HCT116 (cell line): ENCODE data around the gene CLDN3. TPM values are rescaled to one million over a fixed set of nuclear protein-coding genes. Genes with fewer than 3 reads are reported as not detected.

Experiments
- ATAC-seq: fragments of 200-7000 bp; cut with Tn5 transposase; 2 replicates; pipeline ENCODE4 v1.9.1; 2020; ENCODE audit warnings: mild to moderate bottlenecking, moderate library complexity
- BruUV-seq: library from RNA; stranded (reverse); fragments of 400-500 nt; replicated peaks from 2 replicates; lab custom pipeline; 2021; lab: Mats Ljungman, UMichigan
- CTCF ChIA-PET: fragments of 300-600 bp; sonication (Branson Sonifier 250); formaldehyde crosslinking; loops from one replicate; lab custom pipeline; 2021; ENCODE audit warnings: antibody characterized with exemption; lab: Charles Lee
- POLR2A ChIA-PET: fragments of 300-600, 350-600 bp; sonication (Branson Sonifier 250); formaldehyde crosslinking; loops from one replicate; lab custom pipeline; 2021; ENCODE audit warnings: antibody characterized with exemption; lab: Charles Lee
- RAD21 ChIA-PET, 2 experiments: fragments of 300-600 bp; sonication (Branson Sonifier 250); formaldehyde crosslinking; loops; one replicate each; lab custom pipeline; 2023; ENCODE audit warnings: low total read pairs in 2 of 2; ENCODE audit not compliant: uncharacterized antibody in 2 of 2, unreplicated experiment in 2 of 2, low non-redundant PET in 1 of 2; lab: Charles Lee
- DNase-seq: peaks from one replicate; pipeline ENCODE4 v3.0.0-alpha.2; 2010; ENCODE audit warnings: low read depth, low spot score
- H2AFZ ChIP-seq: fragments of 200-600 bp; shearing (Covaris generic), sonication (generic); 2 replicates; pipeline ENCODE4 v1.6.1; 2017; ENCODE audit warnings: low read depth, mixed run types, mixed read lengths, antibody characterized with exemption, low read length; ENCODE audit not compliant: poor library complexity, severe bottlenecking
- H3K27ac ChIP-seq: 2 replicates; pipeline ENCODE4 v1.5.1; 2012; ENCODE audit warnings: low read depth, low read length
- H3K27me3 ChIP-seq: fragments of 200-600 bp; sonication (generic); 2 replicates; pipeline ENCODE4 v1.6.1; 2016; ENCODE audit warnings: mixed run types, low read length, mixed read lengths; ENCODE audit not compliant: insufficient read depth
- H3K36me3 ChIP-seq, 2 experiments: fragments of 200-500 bp in 1 of 2; fragments of 200-600 bp in 1 of 2; sonication (Bioruptor generic) in 1 of 2; sonication (generic) in 1 of 2; 2 replicates each; pipeline versions ENCODE4 v1.5.1 to v1.6.1; 2014 to 2016; ENCODE audit warnings: low read length in 2 of 2, inconsistent platforms in 1 of 2, mixed read lengths in 1 of 2, mixed run types in 1 of 2; ENCODE audit not compliant: insufficient read depth in 2 of 2, control insufficient read depth in 1 of 2
- H3K4me1 ChIP-seq, 2 experiments: fragments of 200-600 bp in 1 of 2; sonication (generic) in 1 of 2; 2 replicates each; pipeline versions ENCODE4 v1.5.1 to v1.6.1; 2012 to 2017; ENCODE audit warnings: low read length in 2 of 2, inconsistent platforms in 1 of 2, mild to moderate bottlenecking in 1 of 2, mixed read lengths in 1 of 2, mixed run types in 1 of 2, moderate library complexity in 1 of 2; ENCODE audit not compliant: insufficient read depth in 2 of 2, control insufficient read depth in 1 of 2
- H3K4me2 ChIP-seq: fragments of 200-600 bp; sonication (generic); 2 replicates; pipeline ENCODE4 v1.6.1; 2017; ENCODE audit warnings: mixed run types, low read length, mixed read lengths
- H3K4me3 ChIP-seq, 2 experiments: fragments of 200-600 bp in 1 of 2; sonication (generic) in 1 of 2; replicated peaks in 1 of 2; 2 replicates each; pipeline ENCODE4 v1.5.1; 2011 to 2016; ENCODE audit warnings: low read length in 2 of 2, control low read depth in 1 of 2, low read depth in 1 of 2, mild to moderate bottlenecking in 1 of 2, mixed read lengths in 1 of 2, mixed run types in 1 of 2
- H3K79me2 ChIP-seq: fragments of 200-600 bp; sonication (generic); 2 replicates; pipeline ENCODE4 v1.6.1; 2017; ENCODE audit warnings: mild to moderate bottlenecking, mixed run types, low read length, moderate library complexity, mixed read lengths; ENCODE audit not compliant: insufficient read depth
- H3K9ac ChIP-seq: fragments of 200-600 bp; sonication (generic); 2 replicates; pipeline ENCODE4 v1.6.1; 2016; ENCODE audit warnings: low read length, mixed read lengths
- H3K9me2 ChIP-seq: fragments of 200-600 bp; sonication (generic), shearing (Covaris generic); 2 replicates; pipeline ENCODE4 v1.6.1; 2017; ENCODE audit warnings: mixed run types, mild to moderate bottlenecking, moderate library complexity; ENCODE audit not compliant: insufficient read depth
- H3K9me3 ChIP-seq, 2 experiments: fragments of 200-500 bp in 1 of 2; fragments of 200-600 bp in 1 of 2; sonication (Bioruptor generic) in 1 of 2; sonication (generic) in 1 of 2; 2 replicates each; pipeline ENCODE4 v1.6.1; 2014 to 2017; ENCODE audit warnings: low read length in 2 of 2, mixed read lengths in 2 of 2, inconsistent platforms in 1 of 2, low read depth in 1 of 2, mild to moderate bottlenecking in 1 of 2, mixed run types in 1 of 2, moderate library complexity in 1 of 2; ENCODE audit not compliant: control insufficient read depth in 1 of 2, insufficient read depth in 1 of 2
- H4K20me1 ChIP-seq: fragments of 200-600 bp; sonication (generic), shearing (Covaris generic); 2 replicates; pipeline ENCODE4 v1.6.1; 2017; ENCODE audit warnings: mixed run types, mild to moderate bottlenecking, moderate library complexity; ENCODE audit not compliant: insufficient read depth
- CBX3 ChIP-seq: IDR thresholded peaks from 2 replicates; pipeline ENCODE4 v1.6.1; 2012; ENCODE audit warnings: low read depth
- CEBPB ChIP-seq: IDR thresholded peaks from 2 replicates; pipeline ENCODE4 v1.6.1; 2012; ENCODE audit warnings: low read depth
- EGR1 ChIP-seq: IDR thresholded peaks from 2 replicates; pipeline ENCODE4 v1.6.1; 2012; ENCODE audit warnings: low read depth
- ELF1 ChIP-seq: IDR thresholded peaks from 2 replicates; pipeline ENCODE4 v1.6.1; 2012; ENCODE audit warnings: low read depth, borderline replicate concordance
- EZH2 ChIP-seq: fragments of 200-600 bp; sonication (generic); IDR thresholded peaks from 2 replicates; pipeline ENCODE4 v1.6.1; 2017; ENCODE audit warnings: antibody characterized with exemption, mixed run types
- EZH2phosphoT487 ChIP-seq: fragments of 200-600 bp; IDR thresholded peaks from 2 replicates; pipeline ENCODE4 v1.6.1; 2018; ENCODE audit warnings: antibody characterized with exemption, borderline replicate concordance
- FOSL1 ChIP-seq: IDR thresholded peaks from 2 replicates; pipeline ENCODE4 v1.6.1; 2012; ENCODE audit warnings: low read depth
- JUND ChIP-seq: IDR thresholded peaks from 2 replicates; pipeline ENCODE4 v1.6.1; 2012
- POLR2A ChIP-seq: IDR thresholded peaks from 2 replicates; pipeline ENCODE4 v1.7.0; 2011; ENCODE audit warnings: borderline replicate concordance; ENCODE audit not compliant: insufficient read depth, insufficient read length; ENCODE audit errors: extremely low read depth
- POLR2AphosphoS5 ChIP-seq: IDR thresholded peaks from 2 replicates; pipeline ENCODE4 v1.6.1; 2011; ENCODE audit warnings: mild to moderate bottlenecking, low read depth, low read length, moderate library complexity
- RAD21 ChIP-seq: IDR thresholded peaks from 2 replicates; pipeline ENCODE4 v1.6.1; 2012; ENCODE audit warnings: low read depth, mild to moderate bottlenecking
- SIN3A ChIP-seq: IDR thresholded peaks from 2 replicates; pipeline ENCODE4 v1.6.1; 2012; ENCODE audit warnings: low read depth
- SP1 ChIP-seq: IDR thresholded peaks from 2 replicates; pipeline ENCODE4 v1.6.1; 2012; ENCODE audit warnings: low read depth
- TCF7L2 ChIP-seq: IDR thresholded peaks from 2 replicates; pipeline ENCODE4 v1.7.0; 2011; ENCODE audit warnings: borderline replicate concordance, inconsistent platforms; ENCODE audit not compliant: insufficient read depth, insufficient read length; ENCODE audit errors: extremely low read depth
- YY1 ChIP-seq: IDR thresholded peaks from 2 replicates; pipeline ENCODE4 v1.6.1; 2011; ENCODE audit warnings: low read length, low read depth, moderate library complexity, mild to moderate bottlenecking; ENCODE audit not compliant: insufficient replicate concordance; ENCODE audit errors: extremely low read depth
- ZFX ChIP-seq: fragments of 450-650 bp; IDR thresholded peaks from 2 replicates; pipeline ENCODE4 v1.6.1; 2017
- ZNF274 ChIP-seq: fragments of 200-500 bp; sonication (Bioruptor generic); IDR thresholded peaks from 2 replicates; pipeline ENCODE4 v1.6.1; 2014; ENCODE audit warnings: mild to moderate bottlenecking, low read depth, low read length, inconsistent platforms
- intact Hi-C: fragments of 100-400 bp; cut with micrococcal nuclease; formaldehyde crosslinking; loops from 2 replicates; pipeline ENCODE4 v1.10.0; 2022
- total RNA-seq: library from RNA; stranded (reverse); gene quantifications from one replicate; pipeline ENCODE4 v1.2.1, GENCODE V29; 2021; ENCODE audit not compliant: unreplicated experiment
- TF ChIP-seq, protein P1 (sequence below): IDR thresholded peaks from 2 replicates; pipeline ENCODE4 v1.6.1; 2012; ENCODE audit warnings: low read depth
- TF ChIP-seq, protein P2 (sequence below), 3 experiments: fragments of 200-600 bp in 1 of 3; sonication (generic) in 1 of 3; IDR thresholded peaks in 2 of 3; conservative IDR thresholded peaks in 1 of 3; 2 replicates each; pipeline ENCODE4 v1.5.1; 2012 to 2017; ENCODE audit warnings: low read depth in 2 of 3, low read length in 2 of 3, antibody characterized with exemption in 1 of 3, borderline replicate concordance in 1 of 3, control low read depth in 1 of 3, mild to moderate bottlenecking in 1 of 3, mixed read lengths in 1 of 3, mixed run types in 1 of 3, moderate library complexity in 1 of 3; ENCODE audit not compliant: insufficient read depth in 1 of 3
- TF ChIP-seq, protein P3 (sequence below): IDR thresholded peaks from 2 replicates; pipeline ENCODE4 v1.6.1; 2012

The CLDN3 gene
- total RNA-seq, 1 experiment from 2014 or later = 19.2 TPM

DNA sequence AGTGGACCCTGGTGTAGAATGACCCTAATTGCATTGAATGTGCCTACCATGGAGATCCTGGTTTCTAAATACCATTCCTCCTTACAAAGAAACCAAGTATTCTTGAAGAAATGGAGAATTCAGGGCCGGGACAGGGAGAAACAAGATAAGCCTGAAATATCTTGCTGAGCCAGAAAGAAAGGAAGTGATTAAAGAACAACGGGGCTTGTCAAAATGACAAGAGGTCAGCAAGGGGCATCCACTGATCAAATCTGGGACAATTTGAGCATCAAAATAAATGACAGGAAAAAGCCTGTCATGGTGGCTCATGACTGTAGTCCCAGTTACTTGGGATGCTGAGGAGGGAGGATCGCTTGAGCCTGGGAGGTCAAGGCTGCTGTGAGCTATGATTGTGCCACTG lies 39.6 kb downstream of the CLDN3 start:
- POLR2A ChIA-PET = no interaction called here

More for the DNA sequence above, 39.6 kb downstream of the CLDN3 start:
- CTCF ChIA-PET = interaction anchor here (1.9 kb wide), 1 partner anchor 123 kb away, joined by 7 read pairs; no protein-coding TSS in a partner anchor
- intact Hi-C loops = loop anchor here (10.0 kb wide), 1 partner anchor 406 kb away; the partner anchor contains the start of genes FKBP6 and TRIM50
- no peaks in the 10 kb centered on the region for H4K20me1 ChIP-seq
- no peak for DNase-seq
- ATAC-seq = no peak
- no peak overlapping the region for H2AFZ ChIP-seq
- no peaks in the 10 kb centered on the region for H3K9me3 ChIP-seq
- no peak overlapping the region for H3K4me2 ChIP-seq
- no TSS peak for BruUV-seq
- H3K36me3 ChIP-seq = peaks cover 0 to under 1% of the 10 kb centered on the region in 2 experiments; a peak in 1 of 4 replicates
- no peak overlapping the region for H3K9ac ChIP-seq
- H3K4me3 ChIP-seq = no peak overlapping the region
- H3K9me2 ChIP-seq = no peaks in the 10 kb centered on the region
- no peaks in the 10 kb centered on the region for H3K27me3 ChIP-seq
- no peaks in the 10 kb centered on the region; the same call in 1 of the 2 replicates for H3K79me2 ChIP-seq
- TF ChIP-seq POLR2A (no peak), JUND (no peak), SP1 (no peak), EZH2phosphoT487 (no peak), POLR2AphosphoS5 (no peak), YY1 (no peak), ELF1 (no peak), ZFX (no peak), ZNF274 (no peak), CEBPB (no peak), FOSL1 (no peak), RAD21 (no peak), EZH2 (no peak), CBX3 (no peak), TCF7L2 (no peak), SIN3A (no peak), EGR1 (no peak)
- TF ChIP-seq, protein P1, sequence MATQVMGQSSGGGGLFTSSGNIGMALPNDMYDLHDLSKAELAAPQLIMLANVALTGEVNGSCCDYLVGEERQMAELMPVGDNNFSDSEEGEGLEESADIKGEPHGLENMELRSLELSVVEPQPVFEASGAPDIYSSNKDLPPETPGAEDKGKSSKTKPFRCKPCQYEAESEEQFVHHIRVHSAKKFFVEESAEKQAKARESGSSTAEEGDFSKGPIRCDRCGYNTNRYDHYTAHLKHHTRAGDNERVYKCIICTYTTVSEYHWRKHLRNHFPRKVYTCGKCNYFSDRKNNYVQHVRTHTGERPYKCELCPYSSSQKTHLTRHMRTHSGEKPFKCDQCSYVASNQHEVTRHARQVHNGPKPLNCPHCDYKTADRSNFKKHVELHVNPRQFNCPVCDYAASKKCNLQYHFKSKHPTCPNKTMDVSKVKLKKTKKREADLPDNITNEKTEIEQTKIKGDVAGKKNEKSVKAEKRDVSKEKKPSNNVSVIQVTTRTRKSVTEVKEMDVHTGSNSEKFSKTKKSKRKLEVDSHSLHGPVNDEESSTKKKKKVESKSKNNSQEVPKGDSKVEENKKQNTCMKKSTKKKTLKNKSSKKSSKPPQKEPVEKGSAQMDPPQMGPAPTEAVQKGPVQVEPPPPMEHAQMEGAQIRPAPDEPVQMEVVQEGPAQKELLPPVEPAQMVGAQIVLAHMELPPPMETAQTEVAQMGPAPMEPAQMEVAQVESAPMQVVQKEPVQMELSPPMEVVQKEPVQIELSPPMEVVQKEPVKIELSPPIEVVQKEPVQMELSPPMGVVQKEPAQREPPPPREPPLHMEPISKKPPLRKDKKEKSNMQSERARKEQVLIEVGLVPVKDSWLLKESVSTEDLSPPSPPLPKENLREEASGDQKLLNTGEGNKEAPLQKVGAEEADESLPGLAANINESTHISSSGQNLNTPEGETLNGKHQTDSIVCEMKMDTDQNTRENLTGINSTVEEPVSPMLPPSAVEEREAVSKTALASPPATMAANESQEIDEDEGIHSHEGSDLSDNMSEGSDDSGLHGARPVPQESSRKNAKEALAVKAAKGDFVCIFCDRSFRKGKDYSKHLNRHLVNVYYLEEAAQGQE = no peak
- TF ChIP-seq, protein P2, sequence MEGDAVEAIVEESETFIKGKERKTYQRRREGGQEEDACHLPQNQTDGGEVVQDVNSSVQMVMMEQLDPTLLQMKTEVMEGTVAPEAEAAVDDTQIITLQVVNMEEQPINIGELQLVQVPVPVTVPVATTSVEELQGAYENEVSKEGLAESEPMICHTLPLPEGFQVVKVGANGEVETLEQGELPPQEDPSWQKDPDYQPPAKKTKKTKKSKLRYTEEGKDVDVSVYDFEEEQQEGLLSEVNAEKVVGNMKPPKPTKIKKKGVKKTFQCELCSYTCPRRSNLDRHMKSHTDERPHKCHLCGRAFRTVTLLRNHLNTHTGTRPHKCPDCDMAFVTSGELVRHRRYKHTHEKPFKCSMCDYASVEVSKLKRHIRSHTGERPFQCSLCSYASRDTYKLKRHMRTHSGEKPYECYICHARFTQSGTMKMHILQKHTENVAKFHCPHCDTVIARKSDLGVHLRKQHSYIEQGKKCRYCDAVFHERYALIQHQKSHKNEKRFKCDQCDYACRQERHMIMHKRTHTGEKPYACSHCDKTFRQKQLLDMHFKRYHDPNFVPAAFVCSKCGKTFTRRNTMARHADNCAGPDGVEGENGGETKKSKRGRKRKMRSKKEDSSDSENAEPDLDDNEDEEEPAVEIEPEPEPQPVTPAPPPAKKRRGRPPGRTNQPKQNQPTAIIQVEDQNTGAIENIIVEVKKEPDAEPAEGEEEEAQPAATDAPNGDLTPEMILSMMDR (IDR thresholded peaks at IDR 0.05 in 2 of 3, conservative IDR thresholded peaks at IDR 0.05 in 1 of 3; ENCODE audit: borderline replicate concordance in 1 of 3, insufficient read depth in 1 of 3, low read depth in 2 of 3, low read length in 2 of 3) = no peak
- TF ChIP-seq, protein P3, sequence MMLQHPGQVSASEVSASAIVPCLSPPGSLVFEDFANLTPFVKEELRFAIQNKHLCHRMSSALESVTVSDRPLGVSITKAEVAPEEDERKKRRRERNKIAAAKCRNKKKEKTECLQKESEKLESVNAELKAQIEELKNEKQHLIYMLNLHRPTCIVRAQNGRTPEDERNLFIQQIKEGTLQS = no peak
- H3K27ac ChIP-seq = no peak overlapping the region
- H3K4me1 ChIP-seq = peaks cover 8 to 25% of the 10 kb centered on the region in 2 experiments
- RAD21 ChIA-PET = no interaction called here
